AG04449 (cell line): Measurements from ENCODE around the gene PHACTR2.

Experiments
- CTCF ChIA-PET: fragments of 350-600 bp; formaldehyde crosslinking; extraction: SDS; loops from one replicate; lab custom pipeline; 2021; ENCODE audit warnings: antibody characterized with exemption; lab: Yijun Ruan, JAX
- POLR2A ChIA-PET: fragments of 400-600, 350-600 bp; formaldehyde crosslinking; extraction: SDS; loops from one replicate; lab custom pipeline; 2020; ENCODE audit warnings: antibody characterized with exemption, inconsistent platforms; lab: Yijun Ruan, JAX
- DNase-seq: peaks from one replicate; pipeline ENCODE4 v3.0.0-alpha.2; 2010; ENCODE audit warnings: low read depth, low spot score
- H3K4me3 ChIP-seq: 2 replicates; pipeline ENCODE4 v1.5.1; 2011; ENCODE audit warnings: low read depth, mild to moderate bottlenecking, control low read depth, low read length
- TF ChIP-seq, protein P1 (sequence below): IDR thresholded peaks from one replicate; pipeline ENCODE4 v1.5.1; 2011; ENCODE audit warnings: mild to moderate bottlenecking, moderate library complexity, low read length, control low read depth, inconsistent platforms; ENCODE audit not compliant: insufficient read depth; ENCODE audit errors: missing control alignments

The PHACTR2 gene

DNA sequence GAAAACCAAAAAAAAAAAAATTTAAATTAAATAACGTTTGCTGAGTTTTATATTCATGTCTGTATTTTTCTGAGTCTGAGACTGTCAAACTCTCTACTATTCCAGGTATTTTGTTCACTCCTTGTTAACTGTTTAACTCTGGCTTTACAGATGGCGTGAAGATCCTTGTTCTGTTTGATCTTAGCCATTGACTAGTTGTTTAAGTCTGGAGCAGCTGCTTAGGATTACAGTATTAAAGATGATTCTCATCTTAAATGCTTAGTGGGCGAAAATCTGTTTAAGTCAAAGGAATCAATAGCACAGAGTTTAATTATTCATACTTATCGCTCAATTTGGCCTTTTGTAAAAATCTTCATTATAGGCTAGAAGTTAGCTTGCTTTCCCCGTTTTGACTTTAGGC lies 2.4 kb downstream of the PHACTR2 start:
- TF ChIP-seq, protein P1, sequence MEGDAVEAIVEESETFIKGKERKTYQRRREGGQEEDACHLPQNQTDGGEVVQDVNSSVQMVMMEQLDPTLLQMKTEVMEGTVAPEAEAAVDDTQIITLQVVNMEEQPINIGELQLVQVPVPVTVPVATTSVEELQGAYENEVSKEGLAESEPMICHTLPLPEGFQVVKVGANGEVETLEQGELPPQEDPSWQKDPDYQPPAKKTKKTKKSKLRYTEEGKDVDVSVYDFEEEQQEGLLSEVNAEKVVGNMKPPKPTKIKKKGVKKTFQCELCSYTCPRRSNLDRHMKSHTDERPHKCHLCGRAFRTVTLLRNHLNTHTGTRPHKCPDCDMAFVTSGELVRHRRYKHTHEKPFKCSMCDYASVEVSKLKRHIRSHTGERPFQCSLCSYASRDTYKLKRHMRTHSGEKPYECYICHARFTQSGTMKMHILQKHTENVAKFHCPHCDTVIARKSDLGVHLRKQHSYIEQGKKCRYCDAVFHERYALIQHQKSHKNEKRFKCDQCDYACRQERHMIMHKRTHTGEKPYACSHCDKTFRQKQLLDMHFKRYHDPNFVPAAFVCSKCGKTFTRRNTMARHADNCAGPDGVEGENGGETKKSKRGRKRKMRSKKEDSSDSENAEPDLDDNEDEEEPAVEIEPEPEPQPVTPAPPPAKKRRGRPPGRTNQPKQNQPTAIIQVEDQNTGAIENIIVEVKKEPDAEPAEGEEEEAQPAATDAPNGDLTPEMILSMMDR = no peak
- no peak for DNase-seq
- no peak overlapping the region for H3K4me3 ChIP-seq
- CTCF ChIA-PET = interaction anchor here (1.1 kb wide), 1 partner anchor 104 kb away, joined by 3 read pairs; no protein-coding TSS in a partner anchor
- POLR2A ChIA-PET = interaction anchor here (0.6 kb wide), 1 partner anchor 181 kb away, joined by 3 read pairs; no protein-coding TSS in a partner anchor

- CTCF ChIA-PET = no interaction called here
- TF ChIP-seq, protein P1 = no peak
- POLR2A ChIA-PET = no interaction called here
These were observed 5.0 kb downstream of the PHACTR2 start for GRCh38 chr6:143682805-143683204.

DNA sequence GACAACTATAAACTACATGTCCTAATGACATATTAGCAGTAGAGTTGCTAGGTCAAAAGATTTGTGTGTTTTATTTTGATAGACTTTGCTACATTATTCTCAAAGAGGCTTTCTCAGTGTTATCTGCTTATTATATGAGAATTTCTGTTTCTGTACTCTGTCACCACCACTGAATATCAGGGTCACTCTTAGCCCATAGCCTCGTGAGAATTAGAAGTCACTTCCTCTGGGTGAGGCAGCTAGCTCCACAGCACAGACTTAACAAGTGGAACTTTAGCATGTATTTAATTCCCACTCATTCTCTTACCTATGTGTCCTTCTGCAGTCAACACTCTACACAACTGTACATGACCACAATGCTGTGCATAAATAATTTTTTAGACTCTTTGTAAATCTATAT lies 6.7 kb downstream of the PHACTR2 start:
- POLR2A ChIA-PET = no interaction called here

More at GRCh38 chr6:143682805-143683204, 5.0 kb downstream of the PHACTR2 start:
- H3K4me3 ChIP-seq = no peak overlapping the region
- DNase-seq = no peak

GRCh38 chr6:143685653-143686052 lies 7.9 kb downstream of the PHACTR2 start:
- ChIA-PET CTCF (no interaction called here), POLR2A (no interaction called here)
- TF ChIP-seq, protein P1 = no peak
- no peak for DNase-seq
- H3K4me3 ChIP-seq = no peak overlapping the region

More for the DNA sequence above, 6.7 kb downstream of the PHACTR2 start:
- TF ChIP-seq, protein P1 = no peak
- CTCF ChIA-PET = no interaction called here
- DNase-seq = no peak
- H3K4me3 ChIP-seq = no peak overlapping the region

DNA sequence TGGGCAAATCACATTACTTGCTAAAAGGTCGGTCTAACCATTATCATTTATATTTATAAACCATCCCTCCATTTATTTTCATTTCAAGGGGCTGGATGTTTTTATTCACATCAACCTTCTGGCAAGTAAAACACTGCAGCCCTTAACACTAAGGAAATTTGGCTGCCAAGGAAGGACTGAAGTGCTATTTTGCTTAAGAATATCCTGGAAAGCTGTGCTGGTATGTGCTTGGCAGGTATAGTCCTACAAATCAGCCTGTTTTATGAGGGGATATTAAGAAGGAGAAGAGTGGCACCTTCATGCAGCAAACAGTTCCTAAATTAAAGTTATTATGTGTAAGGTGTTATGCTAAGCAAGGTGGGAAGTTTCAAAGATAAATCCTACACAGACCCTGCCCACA lies 9.8 kb downstream of the PHACTR2 start:
- POLR2A ChIA-PET = no interaction called here
- CTCF ChIA-PET = interaction anchor here (1.8 kb wide), 1 partner anchor 112 kb away, joined by 3 read pairs; no protein-coding TSS in a partner anchor
- TF ChIP-seq, protein P1 = no peak
- H3K4me3 ChIP-seq = no peak overlapping the region
- DNase-seq = no peak

DNA sequence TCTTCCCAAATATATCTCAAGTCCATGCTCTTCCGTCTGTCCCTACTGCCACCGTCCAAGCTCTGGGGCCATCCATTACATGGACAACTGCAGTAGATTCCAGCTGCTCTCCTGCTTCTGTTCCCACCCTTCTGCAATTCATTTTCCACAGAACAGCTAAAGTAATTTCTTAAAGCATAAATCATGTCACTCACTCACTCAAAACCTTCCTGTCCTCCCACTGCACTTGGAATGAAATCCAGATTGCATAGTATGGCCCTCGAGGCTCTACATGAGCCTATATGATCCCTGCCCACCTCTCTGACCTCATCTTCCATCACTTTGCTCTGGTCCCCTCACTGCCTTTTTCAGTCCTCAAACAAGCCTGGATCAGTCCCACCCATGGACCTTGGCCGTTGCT lies 10.9 kb downstream of the PHACTR2 start:
- no peak overlapping the region for H3K4me3 ChIP-seq
- ChIA-PET POLR2A (interaction anchor here (0.7 kb wide), 1 partner anchor 154 kb away, joined by 3 read pairs; the partner anchor contains the start of gene LTV1), CTCF (interaction anchor here (0.7 kb wide), 1 partner anchor 13 kb away, joined by 3 read pairs; no protein-coding TSS in a partner anchor)
- DNase-seq = no peak
- TF ChIP-seq, protein P1 = no peak
